Measurements from ENCODE around the gene CRACDL.
A peak's percentile ranks its signal among the peaks of the same experiment; 100 is the strongest.

Gene CRACDL

GRCh38 chr2:98825020-98825350 lies 111.0 kb downstream of the CRACDL start:
- DNase-seq (ENCODE audit: low read depth in 2 of 2), result no peak

DNA sequence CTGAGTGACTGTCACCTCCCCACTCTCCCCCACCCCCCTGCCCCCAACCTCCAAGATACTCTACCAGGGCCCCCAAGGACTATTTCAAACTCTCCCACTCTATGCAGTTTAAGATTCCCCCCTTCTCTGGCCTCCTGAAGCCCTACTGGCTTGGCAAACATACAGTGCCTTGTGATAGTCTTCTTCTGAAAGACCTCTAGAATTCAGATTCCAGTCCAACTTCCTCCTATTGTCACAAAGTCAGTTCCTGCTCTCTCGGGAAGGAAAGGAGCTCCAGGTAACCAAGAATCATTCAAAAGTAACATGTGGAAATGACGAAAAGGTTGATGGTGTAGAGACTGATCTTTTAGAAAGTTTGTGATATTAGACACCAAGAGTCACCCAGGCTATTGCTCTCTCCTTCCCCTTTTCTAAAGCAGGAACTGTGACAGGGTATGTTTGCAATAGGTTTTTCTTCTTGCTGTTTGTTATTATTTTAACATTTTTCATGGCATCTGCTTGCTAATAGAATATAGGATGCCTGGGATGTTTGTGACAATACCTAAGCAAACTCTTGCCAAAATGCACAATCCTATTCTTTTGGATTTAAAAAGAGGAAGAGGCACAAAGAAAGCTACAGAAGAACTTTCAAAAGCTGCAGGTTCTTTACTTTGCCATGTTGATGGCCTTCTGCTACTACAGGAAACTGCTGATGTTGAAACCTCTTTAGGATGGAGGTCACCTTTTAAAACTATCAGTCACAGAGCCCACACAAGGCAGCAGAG lies 111.6 kb downstream of the CRACDL start:
- no peak for DNase-seq (ENCODE audit: low read depth in 2 of 2)

DNA sequence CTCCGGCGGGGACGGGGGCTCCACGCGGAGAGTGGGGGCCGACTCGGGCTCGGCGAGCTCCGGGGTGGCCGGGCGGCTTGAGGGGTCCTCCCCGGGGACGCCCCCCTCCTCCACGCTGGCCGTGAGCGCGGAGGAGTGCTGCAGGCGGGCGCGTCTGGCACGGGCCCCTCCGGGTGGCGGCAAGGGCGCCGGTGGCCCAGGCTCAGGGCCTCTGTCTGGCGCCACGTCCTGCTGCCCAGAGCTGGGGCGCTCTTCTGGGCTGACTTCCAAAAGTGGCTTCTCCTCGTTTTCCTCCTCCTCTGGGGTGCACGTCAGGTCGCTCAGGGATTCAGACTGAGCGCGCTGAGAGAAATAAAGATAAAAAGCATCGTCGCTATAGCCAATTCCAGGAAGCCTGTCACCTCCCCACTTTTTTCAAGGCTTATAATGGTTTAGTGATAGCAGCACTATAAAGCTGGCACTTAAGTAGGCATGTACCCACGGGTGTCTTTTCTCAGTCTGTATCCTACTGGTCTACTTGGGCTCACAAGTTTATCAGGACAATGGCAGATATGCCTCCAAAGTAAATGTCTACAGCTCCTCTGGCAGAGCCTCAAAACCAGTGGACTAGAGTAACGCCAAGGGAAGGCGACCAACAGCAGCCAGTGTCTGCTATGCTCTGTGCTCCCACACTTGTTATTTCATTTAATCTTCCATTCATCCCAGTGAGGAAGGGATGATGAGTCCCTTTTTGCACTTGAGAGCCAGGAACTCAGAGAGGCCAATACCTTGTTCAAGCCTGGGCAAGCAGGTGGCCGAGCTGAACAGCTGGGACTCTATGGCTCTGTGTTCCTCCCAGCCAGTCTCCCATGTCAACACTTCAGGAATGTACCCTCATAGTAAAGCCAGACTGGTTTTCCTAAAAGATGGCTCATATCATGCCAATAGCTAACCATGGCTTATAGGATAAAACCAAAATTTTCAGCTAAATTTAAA lies 112.5 kb downstream of the CRACDL start:
- DNase-seq (ENCODE audit: low read depth in 2 of 2), result no peak

DNA sequence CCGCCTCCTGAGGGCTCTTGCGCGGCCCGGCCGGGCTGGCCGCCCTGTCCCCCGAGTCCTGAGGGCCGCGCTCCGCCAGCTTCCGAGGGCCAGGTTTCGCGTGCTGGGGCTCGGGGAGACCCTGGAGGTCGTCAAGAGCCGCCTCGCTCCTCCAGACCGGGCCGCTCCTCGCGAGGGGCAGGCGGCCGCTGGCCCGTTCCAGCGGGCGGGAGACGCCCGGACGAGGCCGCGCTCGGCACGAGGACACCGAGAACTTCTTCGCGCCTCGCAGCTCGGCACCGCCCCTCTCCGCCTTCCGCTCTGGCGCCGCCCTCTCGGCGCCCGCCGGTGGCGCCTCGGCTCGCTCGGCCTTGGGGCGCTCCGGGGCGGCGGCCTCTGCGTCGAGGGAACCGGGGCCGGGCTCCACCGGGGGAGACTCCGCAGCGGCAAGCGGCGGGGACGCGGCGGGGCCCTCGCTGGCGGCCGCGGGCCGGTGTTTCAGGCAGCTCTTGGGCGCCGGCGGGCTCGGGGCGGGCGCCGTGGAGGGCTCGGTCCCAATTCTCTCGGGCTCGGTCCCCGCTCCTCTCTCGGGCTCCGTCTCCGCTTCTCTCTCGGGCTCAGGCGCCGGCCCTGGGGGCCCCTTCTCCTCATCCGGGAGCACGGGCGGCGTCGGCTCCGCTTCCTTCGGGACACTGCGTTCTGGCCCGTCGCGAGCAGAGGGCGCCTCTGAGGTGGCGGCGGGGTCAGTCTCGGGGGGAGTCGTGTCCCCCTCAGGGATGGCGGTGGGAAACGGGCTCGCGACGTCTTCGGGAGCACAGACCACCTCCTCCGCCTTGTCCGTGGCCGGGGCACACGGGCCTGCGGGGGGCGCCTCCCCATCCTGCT lies 113.5 kb downstream of the CRACDL start:
- DNase-seq (ENCODE audit: low read depth in 2 of 2), result no peak

- DNase-seq (ENCODE audit: low read depth in 2 of 2), result no peak
Observed at GRCh38 chr2:98821629-98822135, 114.3 kb downstream of the CRACDL start.

DNA sequence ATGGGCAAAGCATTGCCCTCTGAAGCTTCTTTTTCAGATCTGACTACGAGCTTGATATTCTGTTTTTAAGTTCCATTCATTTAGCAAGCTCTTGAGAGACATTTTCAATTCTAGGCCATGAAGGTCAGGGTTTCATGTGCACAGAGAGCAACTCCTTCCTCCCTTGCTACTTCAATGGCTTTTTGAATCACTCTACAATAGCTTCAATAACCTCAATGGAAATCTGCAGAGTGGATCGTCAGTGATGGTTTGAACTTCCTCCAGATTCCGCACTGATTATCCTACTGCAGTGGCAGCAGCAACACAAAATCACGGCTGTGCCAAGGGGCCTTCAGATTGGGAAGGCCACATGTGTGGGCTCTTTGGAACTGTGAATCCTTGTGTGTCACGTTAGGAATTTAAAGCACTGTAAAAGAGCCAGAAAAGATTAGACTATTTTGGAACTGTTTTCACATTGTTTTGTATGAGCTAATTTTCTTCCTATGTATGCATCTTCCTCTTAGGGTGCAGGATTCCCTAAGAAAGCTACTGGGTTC lies 116.7 kb downstream of the CRACDL start:
- no peak for DNase-seq (ENCODE audit: low read depth in 2 of 2)

- no peak for DNase-seq (ENCODE audit: low read depth in 2 of 2)
Observed at GRCh38 chr2:98818164-98818563, 117.9 kb downstream of the CRACDL start.

- no peak for DNase-seq (ENCODE audit: low read depth in 2 of 2)
Observed at GRCh38 chr2:98816281-98816680, 119.7 kb downstream of the CRACDL start.

DNA sequence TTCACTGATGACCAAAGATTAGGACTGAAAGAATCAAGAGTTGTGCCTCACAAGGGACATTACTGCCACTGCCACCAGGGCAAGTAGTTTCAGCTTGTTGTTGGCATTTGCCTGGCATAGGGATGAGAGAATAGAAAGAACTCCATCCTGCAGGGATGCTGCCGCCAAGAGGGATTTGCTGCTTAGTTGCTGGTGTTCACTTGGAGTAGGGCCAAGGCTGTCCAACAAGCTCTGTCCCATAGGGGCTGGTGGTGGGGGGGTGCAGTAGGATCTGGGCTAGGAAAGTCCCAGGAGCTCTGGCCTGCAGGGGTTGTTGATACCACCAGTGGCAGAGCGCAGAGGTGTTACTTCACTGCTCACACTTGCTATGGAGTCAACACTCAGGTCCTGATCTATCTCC lies 120.2 kb downstream of the CRACDL start:
- DNase-seq (ENCODE audit: low read depth in 2 of 2), result no peak

GRCh38 chr2:98811766-98812165 lies 124.3 kb downstream of the CRACDL start:
- DNase-seq (ENCODE audit: low read depth in 2 of 2), result no peak

DNA sequence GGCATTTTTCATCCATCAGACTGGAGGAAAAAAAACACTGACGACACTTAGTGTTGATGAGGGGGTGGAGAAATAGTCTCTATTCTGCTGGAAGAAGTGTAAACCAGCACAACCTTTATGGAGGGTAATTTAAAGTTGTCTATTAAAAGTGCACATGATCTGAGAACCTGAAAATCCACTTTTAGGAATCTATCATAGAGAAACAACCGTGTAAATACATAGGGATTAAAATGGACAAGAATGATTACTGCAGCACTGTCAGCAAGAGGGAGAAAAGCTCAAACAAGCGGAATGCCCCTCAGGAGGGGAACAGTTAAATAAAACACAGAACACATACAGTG lies 125.5 kb downstream of the CRACDL start:
- no peak for DNase-seq (ENCODE audit: low read depth in 2 of 2)

GRCh38 chr2:98809878-98810587 lies 126.0 kb downstream of the CRACDL start:
- no peak for DNase-seq (ENCODE audit: low read depth in 2 of 2)

- no peak for DNase-seq (ENCODE audit: low read depth in 2 of 2)
Observed at GRCh38 chr2:98809116-98809515, 126.9 kb downstream of the CRACDL start.

DNA sequence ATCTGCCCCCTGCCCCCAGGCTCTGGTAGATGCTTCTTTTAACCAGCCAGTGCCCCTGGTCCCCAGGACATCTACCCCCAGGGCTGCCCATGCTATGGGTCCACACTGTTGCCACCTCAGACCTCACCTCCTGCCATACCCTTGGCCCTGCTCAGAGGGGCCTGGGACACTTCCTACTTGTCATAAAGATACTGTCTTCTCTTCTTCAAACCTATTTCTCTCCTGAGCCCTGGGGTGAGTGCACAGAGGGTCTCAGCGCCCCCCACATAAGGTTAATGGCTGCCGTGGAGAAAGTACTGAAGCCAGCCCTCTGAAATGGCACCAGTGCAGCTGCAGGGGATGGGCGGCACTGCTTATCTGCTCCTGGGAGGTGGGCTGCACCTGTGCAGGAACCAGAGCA lies 127.5 kb downstream of the CRACDL start:
- no peak for DNase-seq (ENCODE audit: low read depth in 2 of 2)

DNA sequence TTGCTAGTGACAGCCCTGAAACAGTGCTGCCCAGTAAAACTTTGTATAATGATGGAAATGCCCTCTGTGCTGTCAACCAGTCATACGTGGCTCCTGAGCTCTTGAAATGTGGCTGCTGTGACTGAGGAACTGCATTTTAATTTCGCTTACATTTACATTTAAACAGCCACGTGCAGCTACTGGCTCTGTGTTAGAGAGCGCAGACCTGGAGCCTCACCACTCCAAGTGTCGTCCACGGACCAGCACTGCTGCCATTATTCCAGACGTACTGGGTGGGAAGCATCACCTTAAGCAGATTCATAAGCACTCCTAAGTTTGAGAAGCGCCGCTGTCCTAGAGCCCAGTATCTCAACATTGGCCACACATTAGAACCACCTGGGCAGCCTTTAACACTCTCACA lies 128.1 kb downstream of the CRACDL start:
- no peak for DNase-seq (ENCODE audit: low read depth in 2 of 2)

- no peak for DNase-seq (ENCODE audit: low read depth in 2 of 2)
Observed at GRCh38 chr2:98807221-98807620, 128.8 kb downstream of the CRACDL start.

DNA sequence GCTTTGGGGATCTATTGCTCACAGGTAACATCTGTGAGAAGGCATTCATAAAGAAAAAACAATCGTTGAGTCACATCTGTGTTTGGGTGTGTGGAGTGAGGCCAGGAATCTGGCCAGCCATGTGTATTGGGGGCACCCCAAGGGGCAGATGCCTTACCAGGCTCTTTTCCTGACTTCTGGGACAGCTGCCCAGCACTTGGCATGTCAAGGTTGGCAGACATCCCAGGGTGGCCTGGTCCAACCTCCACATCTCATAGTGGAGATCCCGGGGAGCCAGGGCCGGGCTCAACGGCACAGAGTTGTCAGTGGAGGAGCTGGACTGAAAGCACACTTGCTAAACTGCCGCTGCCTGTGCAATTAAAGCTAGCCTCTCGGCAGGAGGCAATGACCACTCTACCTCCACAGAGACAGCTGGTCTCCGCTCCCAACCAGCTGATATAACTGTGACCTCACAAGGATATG lies 129.8 kb downstream of the CRACDL start:
- no peak for DNase-seq (ENCODE audit: low read depth in 2 of 2)

DNA sequence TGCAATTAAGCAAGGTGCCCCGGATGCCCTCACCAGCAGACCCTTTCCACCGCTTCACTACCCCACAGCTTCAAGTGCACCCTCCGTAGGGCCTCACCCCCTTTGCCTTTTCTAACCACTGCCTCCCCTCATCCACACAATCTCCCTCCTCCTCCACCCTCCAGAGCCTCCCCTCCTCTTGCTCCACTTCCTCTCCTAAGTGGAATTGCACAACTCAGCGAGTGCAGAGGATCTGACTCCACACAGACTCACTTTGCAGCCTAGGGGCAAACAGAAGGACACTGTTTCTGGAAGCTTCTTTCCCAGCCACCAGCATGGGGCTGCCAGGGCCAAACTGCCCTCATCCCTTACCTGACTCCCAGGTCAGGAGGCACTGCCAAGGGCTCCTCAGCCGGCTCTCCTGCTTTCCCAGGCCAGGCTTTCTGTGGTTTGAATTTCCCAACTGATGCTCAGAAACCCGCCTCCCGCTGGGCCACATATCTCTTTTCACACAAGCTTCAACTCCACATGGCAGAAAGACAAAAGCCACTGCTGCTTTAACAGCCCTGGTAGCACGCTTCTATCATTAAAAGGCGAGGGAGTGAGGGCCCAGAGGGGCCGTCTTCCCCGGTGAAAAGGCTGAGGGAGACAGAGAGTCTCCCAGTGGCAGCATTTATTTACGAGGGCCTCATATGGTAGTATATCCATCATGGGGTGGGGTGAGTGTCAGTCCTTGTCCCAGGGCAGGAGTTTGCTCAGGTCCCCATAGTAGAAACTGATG lies 130.4 kb downstream of the CRACDL start:
- peak in 1 of 2 experiments; percentile 2 for DNase-seq (ENCODE audit: low read depth in 2 of 2)

- no peak for DNase-seq (ENCODE audit: low read depth in 2 of 2)
Observed at GRCh38 chr2:98804736-98805135, 131.3 kb downstream of the CRACDL start.

- DNase-seq (ENCODE audit: low read depth in 2 of 2), result no peak
Observed at GRCh38 chr2:98804265-98804650, 131.8 kb downstream of the CRACDL start.
